Sigmoid colon (tissue), 4 donors: ENCODE results near the gene TCF12.

ENCODE experiments used
- CTCF ChIP-seq, 4 experiments: fragments of 450-650 bp in 3 of 4; fragments of 200-600 bp in 1 of 4; IDR thresholded peaks; one replicate each; pipeline ENCODE4 v1.5.1; 2016 to 2019; ENCODE audit warnings: antibody characterized with exemption in 4 of 4, mild to moderate bottlenecking in 3 of 4, moderate library complexity in 2 of 4
- POLR2AphosphoS5 ChIP-seq, 4 donors: sonication (generic); formaldehyde crosslinking; IDR thresholded peaks; one replicate each; pipeline ENCODE4 v1.6.1; 2017; ENCODE audit warnings: antibody characterized with exemption in 4 of 4

GRCh38 chr15:56944485-56944884 lies 26.0 kb downstream of the TCF12 start:
- no peak for TF ChIP-seq CTCF (IDR thresholded peaks at IDR 0.05)
- TF ChIP-seq POLR2AphosphoS5 (IDR thresholded peaks at IDR 0.05) = no peak
